HUES6 (cell line): Measurements from ENCODE around the gene HES1.

Experiments
- H3K27ac ChIP-seq: 2 replicates; pipeline ENCODE4 v1.7.0; 2013; ENCODE audit warnings: low read depth, mild to moderate bottlenecking, low read length, inconsistent platforms
- H3K27me3 ChIP-seq: 2 replicates; pipeline ENCODE4 v1.6.1; 2013; ENCODE audit warnings: low read length; ENCODE audit not compliant: control insufficient read depth, insufficient read depth
- H3K36me3 ChIP-seq: 2 replicates; pipeline ENCODE4 v1.6.1; 2013; ENCODE audit warnings: low read length; ENCODE audit not compliant: control insufficient read depth, insufficient read depth
- H3K4me1 ChIP-seq: 2 replicates; pipeline ENCODE4 v1.6.1; 2013; ENCODE audit warnings: low read length; ENCODE audit not compliant: control insufficient read depth, insufficient read depth
- H3K4me3 ChIP-seq: 2 replicates; pipeline ENCODE4 v1.5.1; 2013; ENCODE audit warnings: low read depth, low read length
- H3K9ac ChIP-seq: one replicate; pipeline ENCODE4 v1.6.1; 2013; ENCODE audit warnings: mild to moderate bottlenecking, low read length
- H3K9me3 ChIP-seq: 2 replicates; pipeline ENCODE4 v1.6.1; 2013; ENCODE audit warnings: low read depth, low read length; ENCODE audit not compliant: control insufficient read depth, insufficient read depth

HES1 gene

DNA sequence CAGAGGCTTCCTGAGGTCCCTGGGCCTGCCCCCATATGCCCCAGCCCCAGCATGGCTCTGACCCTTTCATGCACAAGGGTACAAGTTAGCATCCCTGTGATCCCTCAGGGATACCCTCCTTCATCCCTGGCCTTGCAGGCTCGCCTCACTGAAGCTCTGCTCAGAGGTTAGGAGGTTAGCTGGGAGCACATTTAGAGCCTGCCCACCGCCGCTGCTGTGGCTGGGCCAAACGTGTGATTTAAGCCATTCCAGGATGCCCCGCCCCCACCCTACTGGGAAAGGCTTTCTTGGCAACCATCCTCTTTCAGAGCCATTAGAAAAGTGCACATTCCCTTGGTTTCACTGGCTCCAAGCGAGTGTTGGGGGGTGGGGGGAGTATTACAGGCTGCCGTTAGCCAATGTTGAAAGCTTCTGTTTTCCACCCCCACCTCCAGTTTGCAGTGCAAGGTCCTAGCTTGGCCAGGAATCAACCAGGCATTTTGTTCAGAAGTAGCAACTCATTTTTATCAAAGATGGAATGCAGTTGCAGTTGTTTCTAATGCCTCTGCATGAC is 6.3 kb upstream of the HES1 start:
- peaks cover 45% of the 10 kb centered on the region for H3K4me1 ChIP-seq
- H3K27me3 ChIP-seq: peaks cover 32% of the 10 kb centered on the region
- no peak overlapping the region for H3K9ac ChIP-seq
- H3K4me3 ChIP-seq: no peak overlapping the region
- no peak overlapping the region for H3K27ac ChIP-seq
- no peaks in the 10 kb centered on the region for H3K9me3 ChIP-seq
- no peaks in the 10 kb centered on the region for H3K36me3 ChIP-seq

DNA sequence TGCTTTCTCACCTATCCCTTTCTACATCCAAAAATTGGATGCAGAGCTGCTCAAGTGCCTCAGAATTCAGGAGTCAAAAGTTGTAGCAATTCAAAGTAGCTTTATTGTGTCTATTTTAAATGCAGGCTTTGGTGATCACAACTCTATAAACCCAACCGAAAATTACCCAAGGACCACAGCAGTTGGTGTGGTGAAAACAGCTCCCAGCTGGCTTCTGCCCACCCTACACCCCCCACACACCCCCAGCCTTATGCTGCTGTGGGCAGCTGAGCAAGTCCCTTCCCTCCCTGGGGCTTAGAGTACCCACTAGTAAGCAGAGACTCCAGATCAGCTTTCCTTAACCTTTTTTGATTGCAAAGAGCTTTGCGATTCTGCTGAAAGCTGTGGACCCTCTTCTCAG is 5.8 kb upstream of the HES1 start:
- Histone ChIP-seq H3K4me1 (peaks cover 46% of the 10 kb centered on the region), H3K9ac (no peak overlapping the region), H3K4me3 (no peak overlapping the region), H3K27me3 (peaks cover 32% of the 10 kb centered on the region), H3K36me3 (no peaks in the 10 kb centered on the region), H3K9me3 (no peaks in the 10 kb centered on the region), H3K27ac (no peak overlapping the region)

GRCh38 chr3:194130807-194131589 is 5.0 kb upstream of the HES1 start:
- H3K36me3 ChIP-seq: no peaks in the 10 kb centered on the region
- H3K9ac ChIP-seq: no peak overlapping the region
- peaks cover 49% of the 10 kb centered on the region for H3K4me1 ChIP-seq
- H3K27me3 ChIP-seq: peaks cover 32% of the 10 kb centered on the region
- H3K4me3 ChIP-seq: no peak overlapping the region
- no peaks in the 10 kb centered on the region for H3K9me3 ChIP-seq
- no peak overlapping the region for H3K27ac ChIP-seq

GRCh38 chr3:194132465-194133286 is 3.3 kb upstream of the HES1 start:
- no peak overlapping the region for H3K27ac ChIP-seq
- H3K27me3 ChIP-seq: peaks cover 45% of the 10 kb centered on the region
- H3K36me3 ChIP-seq: no peaks in the 10 kb centered on the region
- peaks cover 49% of the 10 kb centered on the region for H3K4me1 ChIP-seq
- H3K9me3 ChIP-seq: no peaks in the 10 kb centered on the region
- H3K4me3 ChIP-seq: no peak overlapping the region
- H3K9ac ChIP-seq: no peak overlapping the region

DNA sequence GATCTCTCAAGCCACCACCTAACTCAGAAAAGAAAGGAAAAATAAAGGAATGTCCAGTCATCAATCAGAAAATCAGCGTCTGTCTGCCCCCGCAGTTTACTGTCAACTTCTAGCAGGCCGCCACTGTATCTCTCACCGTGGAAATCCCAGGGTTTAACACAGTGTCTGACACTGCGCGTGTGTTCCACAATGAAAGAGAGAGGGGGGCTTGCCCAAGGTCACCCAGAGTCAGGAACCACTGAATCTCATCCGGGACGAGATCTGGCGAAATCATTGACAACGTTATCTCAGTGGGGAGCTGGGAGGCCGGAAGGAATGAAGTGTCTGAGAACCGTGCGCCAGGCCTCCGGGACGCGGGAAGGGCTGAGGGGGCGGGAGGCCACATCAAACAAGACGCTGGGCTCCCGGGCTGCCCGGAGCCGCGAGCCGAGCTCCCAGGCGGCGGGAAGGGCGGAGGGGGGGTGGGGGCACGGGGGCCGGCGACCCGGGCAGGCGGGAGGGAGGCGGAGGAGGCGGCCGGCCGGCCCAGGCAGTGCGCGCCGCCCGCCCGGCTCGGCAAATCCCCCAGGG is 2.2 kb upstream of the HES1 start:
- H3K9me3 ChIP-seq: no peaks in the 10 kb centered on the region
- H3K36me3 ChIP-seq: no peaks in the 10 kb centered on the region
- no peak overlapping the region for H3K27ac ChIP-seq
- peak overlapping the region; percentile 66 for H3K9ac ChIP-seq
- peaks cover 46% of the 10 kb centered on the region for H3K27me3 ChIP-seq
- peaks cover 57% of the 10 kb centered on the region for H3K4me1 ChIP-seq
- H3K4me3 ChIP-seq: peak overlapping the region; percentile 50

GRCh38 chr3:194134231-194134756 is 1.7 kb upstream of the HES1 start:
- Histone ChIP-seq H3K27ac (peak overlapping the region; percentile 86), H3K36me3 (no peaks in the 10 kb centered on the region), H3K4me1 (peaks cover 61% of the 10 kb centered on the region), H3K9me3 (no peaks in the 10 kb centered on the region), H3K4me3 (peak overlapping the region; percentile 69), H3K9ac (peak overlapping the region; percentile 75), H3K27me3 (peaks cover 51% of the 10 kb centered on the region)

DNA sequence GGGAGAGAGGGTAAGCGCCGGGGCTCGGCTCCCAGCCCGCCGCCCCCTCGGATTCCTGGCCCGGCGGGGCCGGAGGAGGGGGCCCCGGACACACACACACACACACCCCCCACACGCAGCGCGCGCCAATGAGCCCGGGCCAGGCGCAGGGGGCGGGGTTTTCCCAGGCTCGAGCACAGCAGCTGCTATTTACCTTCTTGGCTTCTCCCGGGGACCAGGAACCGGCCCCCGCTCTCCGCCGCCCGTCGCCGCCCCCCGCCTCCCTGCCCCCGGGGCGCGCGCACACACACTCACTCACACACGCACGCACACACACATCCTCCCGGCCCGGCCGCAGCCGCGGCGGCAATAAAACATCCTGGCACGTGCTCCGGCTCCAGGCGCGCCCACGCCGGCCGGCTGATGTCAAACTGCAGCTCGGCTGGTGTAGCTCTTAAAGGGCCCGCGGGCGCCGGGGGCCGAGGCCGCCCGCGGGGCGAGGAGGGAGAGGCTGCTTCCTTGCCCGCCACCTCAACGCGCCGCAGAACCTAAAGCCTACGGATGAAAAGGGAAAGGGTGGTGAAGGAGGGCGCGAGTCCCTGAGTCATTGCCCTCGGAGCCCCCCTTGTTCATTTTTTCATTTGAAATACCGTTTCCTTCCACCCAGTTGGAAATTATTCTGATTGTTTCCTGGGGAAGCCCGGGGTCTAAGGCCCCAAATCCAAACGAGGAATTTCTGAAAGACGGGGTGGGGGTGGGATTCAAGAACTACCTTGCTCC is 1.0 kb upstream of the HES1 start:
- H3K27ac ChIP-seq: peak overlapping the region; percentile 86
- H3K27me3 ChIP-seq: peaks cover 53% of the 10 kb centered on the region
- no peaks in the 10 kb centered on the region for H3K9me3 ChIP-seq
- peak overlapping the region; percentile 69 for H3K4me3 ChIP-seq
- H3K36me3 ChIP-seq: no peaks in the 10 kb centered on the region
- H3K4me1 ChIP-seq: peaks cover 60% of the 10 kb centered on the region
- H3K9ac ChIP-seq: peak overlapping the region; percentile 76

DNA sequence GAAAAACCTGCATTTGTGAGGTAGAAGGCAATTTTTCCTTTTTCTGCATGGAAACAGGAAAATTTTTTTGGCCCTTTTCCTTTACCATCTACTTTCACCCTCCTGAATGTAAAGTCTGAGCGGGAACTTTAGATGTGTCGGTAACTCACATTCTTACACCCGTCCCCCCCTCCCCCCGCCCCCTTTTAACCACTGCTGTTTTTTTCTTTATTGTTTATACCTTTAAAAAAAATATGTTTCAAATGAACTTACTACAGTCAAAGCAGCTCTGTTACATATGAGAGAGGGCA is 487 bp upstream of the HES1 start:
- peak overlapping the region; percentile 86; the same call in 1 of the 2 replicates for H3K27ac ChIP-seq
- H3K9me3 ChIP-seq: no peaks in the 10 kb centered on the region
- H3K9ac ChIP-seq: peak overlapping the region; percentile 76
- peaks cover 49% of the 10 kb centered on the region for H3K27me3 ChIP-seq
- peak overlapping the region; percentile 69 for H3K4me3 ChIP-seq
- H3K36me3 ChIP-seq: no peaks in the 10 kb centered on the region
- H3K4me1 ChIP-seq: peaks cover 60% of the 10 kb centered on the region

DNA sequence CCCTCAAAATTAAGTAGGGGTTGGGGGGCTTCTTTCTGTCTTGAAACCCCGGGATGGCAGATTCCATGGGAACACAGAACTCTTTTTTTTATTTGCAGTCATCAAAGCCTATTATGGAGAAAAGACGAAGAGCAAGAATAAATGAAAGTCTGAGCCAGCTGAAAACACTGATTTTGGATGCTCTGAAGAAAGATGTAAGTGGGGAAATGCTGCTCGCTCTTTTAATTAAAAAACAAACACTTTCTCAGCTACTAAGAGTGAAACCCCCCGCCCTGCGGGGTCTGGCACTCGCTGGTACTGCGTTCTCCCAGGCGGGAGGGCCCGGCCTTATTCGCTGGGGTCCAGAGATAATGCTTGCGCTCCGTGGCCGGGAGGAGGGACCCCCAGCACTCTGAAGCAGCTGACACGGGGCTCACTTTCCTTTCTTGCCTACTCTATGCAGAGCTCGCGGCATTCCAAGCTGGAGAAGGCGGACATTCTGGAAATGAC is 615 bp downstream of the HES1 start:
- H3K9ac ChIP-seq: peak overlapping the region; percentile 77
- peaks cover 50% of the 10 kb centered on the region for H3K4me1 ChIP-seq
- no peak overlapping the region; the same call in 1 of the 2 replicates for H3K27ac ChIP-seq

DNA sequence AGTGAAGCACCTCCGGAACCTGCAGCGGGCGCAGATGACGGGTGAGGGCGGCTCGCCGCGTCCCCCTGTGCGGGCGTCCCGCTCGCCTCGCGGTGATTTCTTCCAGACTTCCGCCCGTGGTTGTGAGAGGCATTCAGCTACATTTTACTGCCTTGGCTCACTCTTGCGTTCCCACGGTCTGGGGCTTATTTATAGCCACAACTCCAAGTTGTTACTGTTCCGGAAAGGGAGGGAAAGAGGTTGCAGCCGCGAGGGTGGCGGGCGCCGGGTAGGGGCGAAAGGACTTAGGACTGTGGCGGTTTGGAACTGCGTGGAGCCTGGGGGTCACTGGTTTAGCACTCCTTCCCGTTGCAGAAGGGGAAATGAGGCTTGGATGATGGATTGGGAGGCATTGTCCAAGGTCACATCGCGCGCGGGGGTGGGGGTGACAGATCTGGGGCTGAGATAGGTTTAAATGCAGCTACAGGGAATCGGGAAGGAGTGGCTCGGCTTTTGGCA is 1.1 kb downstream of the HES1 start:
- peaks cover 34% of the 10 kb centered on the region for H3K27me3 ChIP-seq
- peak overlapping the region; percentile 10; the same call in 1 of the 2 replicates for H3K27ac ChIP-seq
- H3K4me3 ChIP-seq: peak overlapping the region; percentile 69
- H3K36me3 ChIP-seq: no peaks in the 10 kb centered on the region
- no peaks in the 10 kb centered on the region for H3K9me3 ChIP-seq
- H3K9ac ChIP-seq: peak overlapping the region; percentile 77
- peaks cover 51% of the 10 kb centered on the region for H3K4me1 ChIP-seq

More for the DNA sequence above, 615 bp downstream of the HES1 start:
- Histone ChIP-seq H3K27me3 (peaks cover 39% of the 10 kb centered on the region), H3K9me3 (no peaks in the 10 kb centered on the region), H3K36me3 (no peaks in the 10 kb centered on the region), H3K4me3 (peak overlapping the region; percentile 69)
